HS-5 (cell line): ENCODE results near the gene TBC1D26.
"Not testable (repeated sequence)": the region's sequence is repeated elsewhere in the genome, so short reads cannot be mapped to it uniquely, and the experiment has no call there.

Experiments used
- DNase-seq: peaks from one replicate; pipeline ENCODE4 v3.0.0-alpha.2; 2012; ENCODE audit warnings: low read depth

The TBC1D26 gene

GRCh38 chr17:15744074-15744676 is 12.1 kb downstream of the TBC1D26 start:
- DNase-seq: no peak

DNA sequence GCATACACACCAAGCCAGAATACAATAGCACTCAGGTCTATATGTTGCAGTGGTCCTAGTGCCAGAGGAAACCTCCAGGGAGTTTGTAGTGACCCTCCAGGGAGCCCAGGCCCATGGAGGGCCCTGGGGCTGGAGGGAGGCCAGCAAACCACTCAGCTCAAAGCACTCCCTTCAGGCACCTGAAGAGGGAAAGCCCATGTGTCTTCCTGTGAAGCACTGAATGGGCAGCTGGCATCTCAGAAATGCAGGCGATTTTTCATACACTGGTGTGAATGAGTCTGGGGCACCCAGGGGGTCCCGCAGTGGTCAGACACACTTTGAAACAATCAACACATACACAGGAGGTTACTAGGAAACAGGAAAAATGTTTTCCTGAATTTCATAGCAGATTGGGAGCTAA is 12.8 kb downstream of the TBC1D26 start:
- DNase-seq: no peak

GRCh38 chr17:15749403-15749802 is 17.3 kb downstream of the TBC1D26 start:
- DNase-seq: not testable (repeated sequence)

DNA sequence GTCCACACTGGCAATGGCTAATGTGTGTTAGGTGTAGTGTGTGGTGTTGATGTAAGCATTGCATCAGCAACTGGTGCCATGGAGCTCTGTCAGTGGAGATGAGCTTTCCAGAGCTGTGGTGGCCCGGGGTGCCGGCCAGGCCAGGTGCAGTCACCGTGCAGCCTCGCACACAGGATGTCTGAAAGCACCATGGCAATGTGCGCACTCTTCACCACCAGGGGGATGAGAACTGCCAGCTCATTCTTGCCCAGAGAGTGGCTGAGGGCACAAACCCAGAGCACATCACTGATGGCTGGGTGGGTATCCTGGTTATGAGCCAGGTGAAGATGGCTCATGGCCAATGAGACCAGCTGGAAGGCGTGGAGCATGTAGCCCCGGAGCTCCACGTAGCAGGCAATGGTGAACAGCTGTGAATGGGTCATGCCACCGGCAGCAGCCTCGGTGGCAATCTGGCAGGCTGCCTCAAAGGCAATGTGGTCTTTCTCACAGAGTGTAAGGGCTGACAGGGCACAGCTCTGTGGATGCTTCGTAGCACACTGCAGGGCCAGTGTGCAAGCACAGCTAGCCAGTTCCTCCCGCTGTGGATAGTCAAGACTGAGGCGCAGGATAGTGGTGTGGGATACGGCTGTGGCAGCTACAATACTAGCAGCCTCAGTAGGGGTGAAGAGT is 36.9 kb downstream of the TBC1D26 start:
- DNase-seq: not testable (repeated sequence)

- not testable (repeated sequence) for DNase-seq
These were observed 38.6 kb downstream of the TBC1D26 start for GRCh38 chr17:15770679-15771078.

GRCh38 chr17:15776871-15777270 is 44.8 kb downstream of the TBC1D26 start:
- DNase-seq: no peak

DNA sequence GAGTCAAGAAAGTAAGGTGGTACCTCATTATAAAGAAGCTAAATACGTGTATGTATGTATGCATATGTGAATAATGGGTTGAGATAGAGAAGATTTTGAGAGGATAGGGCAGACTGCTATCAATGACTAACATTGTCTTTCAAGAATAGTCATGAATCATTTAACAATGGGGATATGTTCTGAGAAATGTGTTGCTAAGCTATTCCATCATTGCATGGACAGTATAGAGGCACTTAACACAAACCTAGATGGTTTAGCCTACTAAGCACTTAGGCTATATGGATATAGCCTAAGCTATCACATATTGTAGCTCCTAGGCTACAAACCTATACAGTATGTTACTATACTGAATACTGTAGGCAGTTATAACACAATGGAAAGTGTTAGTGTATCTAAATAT is 45.2 kb downstream of the TBC1D26 start:
- no peak for DNase-seq

- DNase-seq: no peak
These were observed 45.6 kb downstream of the TBC1D26 start for GRCh38 chr17:15777717-15778116.

DNA sequence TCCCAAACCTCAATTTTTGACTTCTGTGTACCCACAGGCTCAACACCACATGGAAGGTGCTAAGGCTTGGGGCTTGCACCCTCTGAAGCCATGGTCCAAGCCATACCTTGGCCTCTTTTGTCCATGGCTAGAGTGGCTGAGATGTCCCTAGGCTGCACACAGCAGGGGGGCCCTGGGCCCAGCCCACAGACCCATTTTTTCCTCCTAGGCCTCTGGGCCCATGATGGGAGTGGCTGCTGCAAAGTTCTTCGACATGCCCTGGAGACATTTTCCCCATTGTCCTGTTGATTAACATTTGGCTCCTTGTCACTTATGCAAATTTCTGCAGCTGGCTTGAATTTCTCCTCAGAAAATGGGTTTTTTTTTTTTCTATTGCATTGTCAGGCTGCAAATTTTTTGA is 47.0 kb downstream of the TBC1D26 start:
- DNase-seq: no peak

GRCh38 chr17:15780188-15780587 is 48.1 kb downstream of the TBC1D26 start:
- no peak for DNase-seq

GRCh38 chr17:15782866-15783265 is 50.8 kb downstream of the TBC1D26 start:
- no peak for DNase-seq

DNA sequence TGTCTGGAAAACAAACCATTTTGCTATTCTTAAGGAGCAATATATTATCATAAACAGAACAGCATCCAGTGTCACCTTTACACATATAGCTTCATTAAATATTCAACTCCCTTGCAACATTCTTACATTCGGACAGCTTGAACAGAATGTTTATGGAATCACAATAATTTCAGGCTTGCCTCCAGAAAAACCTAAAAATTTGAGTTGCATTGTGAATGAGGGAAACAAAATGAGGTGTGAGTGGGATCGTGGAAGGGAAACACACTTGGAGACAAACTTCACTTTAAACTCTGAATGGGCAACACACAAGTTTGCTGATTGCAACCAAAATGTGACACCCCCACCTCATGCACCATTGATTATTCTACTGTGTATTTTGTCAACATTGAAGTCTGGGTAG is 51.4 kb downstream of the TBC1D26 start:
- no peak for DNase-seq

GRCh38 chr17:15784351-15784750 is 52.3 kb downstream of the TBC1D26 start:
- DNase-seq: not testable (repeated sequence)

DNA sequence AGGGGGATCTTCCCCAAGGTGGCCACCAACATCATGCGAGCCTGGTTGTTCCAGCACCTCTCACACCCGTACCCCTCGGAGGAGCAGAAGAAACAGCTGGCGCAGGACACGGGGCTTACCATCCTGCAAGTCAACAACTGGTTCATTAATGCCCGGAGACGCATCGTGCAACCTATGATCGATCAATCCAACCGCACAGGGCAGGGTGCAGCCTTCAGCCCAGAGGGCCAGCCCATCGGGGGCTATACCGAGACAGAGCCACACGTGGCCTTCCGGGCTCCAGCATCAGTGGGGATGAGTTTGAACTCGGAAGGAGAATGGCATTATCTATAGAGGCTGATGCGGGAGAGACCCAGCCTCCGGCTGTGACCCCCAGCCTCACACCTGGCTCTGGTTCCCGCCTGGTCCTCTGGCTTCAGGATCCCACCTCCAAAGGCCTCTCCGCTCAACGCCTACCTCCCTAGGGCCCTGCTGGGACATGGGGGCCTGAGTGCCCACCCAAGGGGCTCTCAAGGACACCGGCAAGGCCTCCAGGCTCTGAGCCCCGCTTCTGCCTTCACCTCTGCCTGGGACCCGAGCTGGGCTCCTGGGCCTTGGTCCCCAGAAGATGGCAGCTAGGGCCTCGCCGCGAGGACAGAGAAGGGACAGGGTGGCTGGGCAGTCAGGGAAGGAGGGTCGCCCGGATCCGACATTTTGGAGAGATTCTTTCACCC is 55.4 kb downstream of the TBC1D26 start:
- DNase-seq: not testable (repeated sequence)

GRCh38 chr17:15788365-15788764 is 56.3 kb downstream of the TBC1D26 start:
- DNase-seq: not testable (repeated sequence)
